Esophagus muscularis mucosa (tissue), 3 donors: ENCODE measurements around the gene SHOC2.

Experiments
- CTCF ChIP-seq, 3 experiments: fragments of 200-600 bp in 2 of 3; fragments of 450-650 bp in 1 of 3; sonication (generic) in 2 of 3; IDR thresholded peaks; one replicate each; pipeline ENCODE4 v1.5.1; 2017 to 2019; ENCODE audit warnings: antibody characterized with exemption in 3 of 3, mild to moderate bottlenecking in 2 of 3, moderate library complexity in 1 of 3
- POLR2A ChIP-seq: fragments of 450-650 bp; IDR thresholded peaks from one replicate; pipeline ENCODE4 v1.6.1; 2017; ENCODE audit warnings: antibody characterized with exemption, moderate library complexity, mild to moderate bottlenecking, low read depth
- POLR2AphosphoS5 ChIP-seq, 2 donors: sonication (generic); formaldehyde crosslinking; IDR thresholded peaks; one replicate each; pipeline ENCODE4 v1.6.1; 2017; ENCODE audit warnings: antibody characterized with exemption in 2 of 2

GRCh38 chr10:110881247-110881646 lies 38.2 kb upstream of the SHOC2 start:
- TF ChIP-seq CTCF (IDR thresholded peaks at IDR 0.05) (no peak), POLR2A (no peak), POLR2AphosphoS5 (IDR thresholded peaks at IDR 0.05) (no peak)
